ENCODE data around the gene NCAN.

Gene NCAN

DNA sequence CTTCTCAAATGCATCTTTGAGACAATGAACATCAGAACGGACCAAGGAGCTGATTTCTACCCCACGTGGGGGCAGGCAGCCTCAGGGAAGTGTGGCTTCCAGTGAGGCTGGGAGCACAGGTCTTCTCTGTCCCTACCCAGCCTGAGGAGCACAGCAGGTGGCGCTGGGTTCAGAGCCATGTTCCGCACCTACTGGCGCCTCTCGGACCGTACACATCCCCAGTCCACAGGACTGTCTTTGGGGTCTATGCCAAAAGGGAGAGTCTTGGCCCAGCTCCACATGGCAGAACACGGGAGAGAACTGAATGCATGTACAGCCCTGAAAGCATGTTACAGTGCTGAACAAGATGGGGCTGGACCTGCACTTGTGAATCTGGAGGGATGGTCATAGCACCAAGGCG, 86.0 kb downstream of the NCAN start:
- DNase-seq: no peak

- DNase-seq: no peak
Observed at GRCh38 chr19:19300613-19301012, 88.9 kb downstream of the NCAN start.

Data from hematopoietic multipotent progenitor cell treated with erythropoietin and hydrocortisone succinate and interleukin-3 and kit ligand, for 8 days (in vitro differentiated cells).